ENCODE data around the gene PRR20G. TPM values are rescaled to one million over a fixed set of nuclear protein-coding genes. Genes with fewer than 3 reads are reported as not detected.

PRR20G gene
- total and polyA plus RNA-seq, 4 donors, result not detected

DNA sequence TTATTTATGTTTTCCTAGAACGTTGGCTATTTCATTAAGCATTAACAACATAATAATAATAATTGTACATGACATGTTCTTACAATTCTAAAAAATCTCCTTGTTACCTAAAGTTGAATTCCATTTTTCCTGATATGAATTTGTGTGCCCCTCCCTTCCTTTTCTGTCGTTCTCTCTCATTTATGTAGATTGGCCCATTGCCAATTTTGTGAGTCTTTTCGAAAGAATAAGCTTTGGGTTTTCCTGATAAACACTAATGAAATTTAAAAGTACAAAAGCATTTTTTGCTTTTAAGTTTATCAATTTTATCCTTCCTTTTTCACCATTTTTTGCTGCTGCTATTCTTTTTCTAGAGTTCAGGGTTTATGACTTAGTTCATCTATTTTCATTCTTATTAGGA lies 50.0 kb downstream of the PRR20G start:
- H3K9me3 ChIP-seq (ENCODE audit: control insufficient read depth, low read length), result no peaks in the 10 kb centered on the region
- no peaks in the 10 kb centered on the region for H3K4me1 ChIP-seq (ENCODE audit: control insufficient read depth in 1 of 2, insufficient read depth in 2 of 2, low read length in 2 of 2)
- H3K27ac ChIP-seq (ENCODE audit: low read depth in 1 of 2, low read length in 2 of 2), result no peak overlapping the region
- no peak overlapping the region for H3K4me3 ChIP-seq (ENCODE audit: low read length in 2 of 2)
- DNase-seq (no peak), ATAC-seq (ENCODE audit: low FRiP score) (no peak)
- H3K27me3 ChIP-seq (ENCODE audit: control insufficient read depth in 1 of 2, insufficient read depth in 2 of 2, low read length in 1 of 2), result no peaks in the 10 kb centered on the region
- H3K36me3 ChIP-seq (ENCODE audit: control insufficient read depth in 1 of 2, insufficient read depth in 2 of 2, low read length in 1 of 2), result no peaks in the 10 kb centered on the region
- intact Hi-C loops (cut with DNase I), result no loop called here
- WGBS, 2 donors, result 18 to 50% methylated on average over 3 of the region's 3 CpGs

DNA sequence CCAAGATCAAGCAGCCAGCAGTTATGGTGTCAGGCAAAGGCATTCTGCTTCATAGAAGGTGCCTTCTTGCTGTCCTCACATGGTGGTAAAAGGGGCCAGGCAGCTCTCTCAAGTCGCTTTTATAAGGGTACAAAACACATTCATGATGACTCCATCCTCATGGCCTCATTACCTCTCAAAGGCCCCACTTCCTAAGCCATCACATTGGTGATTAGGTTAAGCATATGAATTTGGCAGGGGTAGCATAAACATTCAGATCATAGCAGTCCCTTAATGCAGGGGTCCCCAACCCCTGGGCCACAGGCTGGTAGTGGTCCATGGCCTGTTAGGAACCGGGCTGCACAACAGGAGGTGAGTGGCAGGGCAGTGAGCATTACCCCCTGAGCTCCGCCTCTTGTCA lies 52.1 kb downstream of the PRR20G start:
- H3K27me3 ChIP-seq (ENCODE audit: control insufficient read depth in 1 of 2, insufficient read depth in 2 of 2, low read length in 1 of 2), result no peaks in the 10 kb centered on the region
- H3K4me1 ChIP-seq (ENCODE audit: control insufficient read depth in 1 of 2, insufficient read depth in 2 of 2, low read length in 2 of 2), result no peaks in the 10 kb centered on the region
- no peaks in the 10 kb centered on the region for H3K36me3 ChIP-seq (ENCODE audit: control insufficient read depth in 1 of 2, insufficient read depth in 2 of 2, low read length in 1 of 2)
- WGBS, 2 donors, result 64 to 74% methylated on average over 3 of the region's 3 CpGs
- no peak overlapping the region for H3K4me3 ChIP-seq (ENCODE audit: low read length in 2 of 2)
- DNase-seq (no peak), ATAC-seq (ENCODE audit: low FRiP score) (no peak)
- no peaks in the 10 kb centered on the region for H3K9me3 ChIP-seq (ENCODE audit: control insufficient read depth, low read length)
- intact Hi-C loops (cut with DNase I), result no loop called here
- no peak overlapping the region for H3K27ac ChIP-seq (ENCODE audit: low read depth in 1 of 2, low read length in 2 of 2)

DNA sequence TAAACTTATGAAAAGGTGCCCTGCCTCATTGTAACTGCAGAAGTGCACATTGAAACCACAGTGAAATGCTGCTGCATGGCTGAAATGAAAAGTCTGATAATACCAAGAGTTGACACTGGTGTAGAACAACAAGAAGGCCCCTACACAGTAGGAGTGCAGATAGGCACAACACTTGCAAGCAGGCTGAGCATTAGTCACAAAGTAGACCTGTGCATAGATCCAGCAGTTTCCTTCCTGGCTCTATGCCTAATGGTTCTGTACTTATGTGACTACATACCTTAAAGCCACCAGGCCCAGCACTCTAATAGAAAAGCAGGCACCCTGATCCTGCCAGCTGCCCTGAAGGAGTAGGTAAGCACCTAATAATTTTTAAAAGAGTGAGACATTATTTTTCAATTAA lies 53.1 kb downstream of the PRR20G start:
- Histone ChIP-seq H3K27me3 (ENCODE audit: control insufficient read depth in 1 of 2, insufficient read depth in 2 of 2, low read length in 1 of 2) (no peaks in the 10 kb centered on the region), H3K27ac (ENCODE audit: low read depth in 1 of 2, low read length in 2 of 2) (no peak overlapping the region), H3K4me1 (ENCODE audit: control insufficient read depth in 1 of 2, insufficient read depth in 2 of 2, low read length in 2 of 2) (no peaks in the 10 kb centered on the region), H3K4me3 (ENCODE audit: low read length in 2 of 2) (no peak overlapping the region), H3K9me3 (ENCODE audit: control insufficient read depth, low read length) (no peaks in the 10 kb centered on the region), H3K36me3 (ENCODE audit: control insufficient read depth in 1 of 2, insufficient read depth in 2 of 2, low read length in 1 of 2) (no peaks in the 10 kb centered on the region)
- ATAC-seq (ENCODE audit: low FRiP score) (no peak), DNase-seq (no peak)
- intact Hi-C loops (cut with DNase I), result no loop called here

Other genes starting within 250 kb of the PRR20G start
- gene PRR23E, start 94.9 kb downstream of the PRR20G start, total RNA-seq, result not detected
- gene PRR23E, start 94.9 kb downstream of the PRR20G start, polyA plus RNA-seq, result not detected

Measured in aorta (tissue), 5 donors.